HepG2 (cell line): ENCODE results near the gene PTMA. TPM values are rescaled to one million over a fixed set of nuclear protein-coding genes. Genes with fewer than 3 reads are reported as not detected.
A peak's percentile ranks its signal among the peaks of the same experiment; 100 is the strongest.

Experiments used
- CCDC6 ChIP-seq: sonication (generic); formaldehyde crosslinking; IDR thresholded peaks from 2 replicates; pipeline ENCODE4 v1.8.1; 2022; ENCODE audit warnings: mild to moderate bottlenecking, missing genetic modification reagents, moderate library complexity
- ELF1 ChIP-seq: sonication (generic); formaldehyde crosslinking; IDR thresholded peaks from 2 replicates; pipeline ENCODE4 v1.4.0; 2020; ENCODE audit warnings: missing genetic modification reagents
- ESRRA ChIP-seq: sonication (generic); formaldehyde crosslinking; IDR thresholded peaks from 2 replicates; pipeline ENCODE4 v1.5.1; 2020; ENCODE audit warnings: mild to moderate bottlenecking, low read depth, missing genetic modification reagents
- NR2C2 ChIP-seq: sonication (generic); formaldehyde crosslinking; IDR thresholded peaks from 2 replicates; pipeline ENCODE4 v1.4.0; 2020; ENCODE audit warnings: missing genetic modification reagents, mild to moderate bottlenecking, moderate library complexity, borderline replicate concordance
- SP140L ChIP-seq: sonication (generic); formaldehyde crosslinking; IDR thresholded peaks from 2 replicates; pipeline ENCODE4 v1.4.0; 2020; ENCODE audit warnings: missing genetic modification reagents, borderline replicate concordance
- YEATS2 ChIP-seq: sonication (generic); formaldehyde crosslinking; IDR thresholded peaks from 2 replicates; pipeline ENCODE4 v1.4.0; 2020; ENCODE audit warnings: missing genetic modification reagents, borderline replicate concordance
- ZNF607 ChIP-seq: sonication (generic); formaldehyde crosslinking; IDR thresholded peaks from 2 replicates; pipeline ENCODE4 v1.5.1; 2020; ENCODE audit warnings: missing genetic modification reagents, mild to moderate bottlenecking, borderline replicate concordance
- ZNF672 ChIP-seq: sonication (generic); formaldehyde crosslinking; IDR thresholded peaks from 2 replicates; pipeline ENCODE4 v1.8.1; 2022; ENCODE audit warnings: missing genetic modification reagents
- ZNF781 ChIP-seq: sonication (generic); formaldehyde crosslinking; IDR thresholded peaks from 2 replicates; pipeline ENCODE4 v1.5.1; 2020; ENCODE audit warnings: borderline replicate concordance, mild to moderate bottlenecking, missing genetic modification reagents; ENCODE audit errors: not compliant biosample characterization
- polyA plus RNA-seq, 8 experiments: library from polyadenylated mRNA; depleted of rRNA in 3 of 8; stranded (reverse) in 7 of 8; unstranded in 1 of 8; fragments of >200 nt; fragmentation: Illumina TruSeq in 4 of 8; extraction: Trizol in 4 of 8; gene quantifications; 2 replicates each; pipeline versions ENCODE4 v1.2.1 to v1.2.3, GENCODE V29; 2011 to 2016; ENCODE audit warnings: low read depth in 4 of 8, missing spikeins in 1 of 8, mixed read lengths in 1 of 8; ENCODE audit not compliant: insufficient read depth in 1 of 8
- total RNA-seq, 5 experiments: library from RNA; depleted of rRNA; stranded (reverse); fragments of >200 nt; fragmentation: Illumina TruSeq; extraction: Trizol; gene quantifications; 2 replicates each; pipeline ENCODE4 v1.2.3, GENCODE V29; 2016; ENCODE audit warnings: low read depth in 1 of 5
- TF ChIP-seq, protein P1 (sequence below): sonication (generic); formaldehyde crosslinking; IDR thresholded peaks from 2 replicates; pipeline ENCODE4 v1.8.1; 2022; ENCODE audit warnings: low read depth, mild to moderate bottlenecking, missing genetic modification reagents
- TF ChIP-seq, protein P2 (sequence below): sonication (generic); formaldehyde crosslinking; IDR thresholded peaks from 2 replicates; pipeline ENCODE4 v1.4.0; 2020; ENCODE audit warnings: missing genetic modification reagents
- TF ChIP-seq, protein P3 (sequence below): sonication (generic); formaldehyde crosslinking; IDR thresholded peaks from 2 replicates; pipeline ENCODE4 v1.5.0; 2020; ENCODE audit warnings: mild to moderate bottlenecking, missing genetic modification reagents, borderline replicate concordance
- TF ChIP-seq, protein P4 (sequence below): sonication (generic); formaldehyde crosslinking; IDR thresholded peaks from 2 replicates; pipeline ENCODE4 v1.8.0; 2022; ENCODE audit warnings: mild to moderate bottlenecking, missing genetic modification reagents

The PTMA gene
- total and polyA plus RNA-seq, 2 of the 13 experiments (the other 11 are each of a cell fraction or from before 2014, with no cell fraction given), result 190 to 1,086 TPM

DNA sequence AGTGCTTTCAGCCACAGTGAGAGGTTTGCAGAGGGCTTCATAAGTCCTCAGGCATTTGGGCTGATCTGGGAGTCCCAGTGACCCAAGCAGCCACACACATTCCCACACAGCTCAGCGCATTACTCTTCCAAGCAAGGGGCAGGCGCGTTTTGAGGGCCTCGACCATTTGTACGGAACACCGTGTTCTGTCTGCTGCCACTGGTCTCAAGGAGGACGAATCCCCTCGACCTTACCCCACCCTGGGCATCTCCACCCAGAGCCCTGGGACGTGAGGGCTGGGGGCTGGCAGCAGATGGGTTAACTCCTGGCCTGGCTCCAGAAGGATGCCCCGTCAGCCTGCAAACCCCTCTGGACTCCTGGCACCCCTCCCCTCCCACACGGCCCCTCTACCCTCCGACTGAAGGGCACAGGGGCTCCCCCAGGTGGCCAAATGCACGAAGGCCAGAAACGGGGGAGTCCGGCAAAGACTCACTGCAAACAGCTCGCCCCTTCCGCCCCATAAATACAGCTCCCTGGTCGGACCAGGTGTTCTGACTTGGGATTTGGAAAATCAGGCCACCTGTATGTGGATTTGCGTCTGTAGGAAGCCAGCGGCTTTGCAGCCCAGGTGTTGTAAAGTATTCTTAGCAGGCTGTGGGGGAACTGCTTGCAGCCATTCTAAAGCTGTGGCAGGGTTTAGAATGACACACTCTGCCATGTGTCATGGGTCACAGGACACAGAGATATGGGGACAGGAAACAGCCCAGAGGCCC is 33.6 kb upstream of the PTMA start (continued):
- TF ChIP-seq ZNF781 (CRISPR knock-in tag) (no peak), YEATS2 (CRISPR knock-in tag) (no peak), NR2C2 (CRISPR knock-in tag) (no peak), SP140L (CRISPR knock-in tag) (no peak), CCDC6 (CRISPR knock-in tag) (no peak), ZNF672 (no peak), ZNF607 (CRISPR knock-in tag) (no peak; the same call in 1 of the 2 replicates), ESRRA (CRISPR knock-in tag) (no peak), ELF1 (0 out of 2 replicates have a peak, but pooled peaks have one; percentile 20)
- TF ChIP-seq, protein P1, sequence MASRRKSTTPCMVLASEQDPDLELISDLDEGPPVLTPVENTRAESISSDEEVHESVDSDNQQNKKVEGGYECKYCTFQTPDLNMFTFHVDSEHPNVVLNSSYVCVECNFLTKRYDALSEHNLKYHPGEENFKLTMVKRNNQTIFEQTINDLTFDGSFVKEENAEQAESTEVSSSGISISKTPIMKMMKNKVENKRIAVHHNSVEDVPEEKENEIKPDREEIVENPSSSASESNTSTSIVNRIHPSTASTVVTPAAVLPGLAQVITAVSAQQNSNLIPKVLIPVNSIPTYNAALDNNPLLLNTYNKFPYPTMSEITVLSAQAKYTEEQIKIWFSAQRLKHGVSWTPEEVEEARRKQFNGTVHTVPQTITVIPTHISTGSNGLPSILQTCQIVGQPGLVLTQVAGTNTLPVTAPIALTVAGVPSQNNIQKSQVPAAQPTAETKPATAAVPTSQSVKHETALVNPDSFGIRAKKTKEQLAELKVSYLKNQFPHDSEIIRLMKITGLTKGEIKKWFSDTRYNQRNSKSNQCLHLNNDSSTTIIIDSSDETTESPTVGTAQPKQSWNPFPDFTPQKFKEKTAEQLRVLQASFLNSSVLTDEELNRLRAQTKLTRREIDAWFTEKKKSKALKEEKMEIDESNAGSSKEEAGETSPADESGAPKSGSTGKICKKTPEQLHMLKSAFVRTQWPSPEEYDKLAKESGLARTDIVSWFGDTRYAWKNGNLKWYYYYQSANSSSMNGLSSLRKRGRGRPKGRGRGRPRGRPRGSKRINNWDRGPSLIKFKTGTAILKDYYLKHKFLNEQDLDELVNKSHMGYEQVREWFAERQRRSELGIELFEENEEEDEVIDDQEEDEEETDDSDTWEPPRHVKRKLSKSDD (CRISPR knock-in tag), result no peak
- TF ChIP-seq, protein P2, sequence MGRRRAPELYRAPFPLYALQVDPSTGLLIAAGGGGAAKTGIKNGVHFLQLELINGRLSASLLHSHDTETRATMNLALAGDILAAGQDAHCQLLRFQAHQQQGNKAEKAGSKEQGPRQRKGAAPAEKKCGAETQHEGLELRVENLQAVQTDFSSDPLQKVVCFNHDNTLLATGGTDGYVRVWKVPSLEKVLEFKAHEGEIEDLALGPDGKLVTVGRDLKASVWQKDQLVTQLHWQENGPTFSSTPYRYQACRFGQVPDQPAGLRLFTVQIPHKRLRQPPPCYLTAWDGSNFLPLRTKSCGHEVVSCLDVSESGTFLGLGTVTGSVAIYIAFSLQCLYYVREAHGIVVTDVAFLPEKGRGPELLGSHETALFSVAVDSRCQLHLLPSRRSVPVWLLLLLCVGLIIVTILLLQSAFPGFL, result no peak
- TF ChIP-seq, protein P3, sequence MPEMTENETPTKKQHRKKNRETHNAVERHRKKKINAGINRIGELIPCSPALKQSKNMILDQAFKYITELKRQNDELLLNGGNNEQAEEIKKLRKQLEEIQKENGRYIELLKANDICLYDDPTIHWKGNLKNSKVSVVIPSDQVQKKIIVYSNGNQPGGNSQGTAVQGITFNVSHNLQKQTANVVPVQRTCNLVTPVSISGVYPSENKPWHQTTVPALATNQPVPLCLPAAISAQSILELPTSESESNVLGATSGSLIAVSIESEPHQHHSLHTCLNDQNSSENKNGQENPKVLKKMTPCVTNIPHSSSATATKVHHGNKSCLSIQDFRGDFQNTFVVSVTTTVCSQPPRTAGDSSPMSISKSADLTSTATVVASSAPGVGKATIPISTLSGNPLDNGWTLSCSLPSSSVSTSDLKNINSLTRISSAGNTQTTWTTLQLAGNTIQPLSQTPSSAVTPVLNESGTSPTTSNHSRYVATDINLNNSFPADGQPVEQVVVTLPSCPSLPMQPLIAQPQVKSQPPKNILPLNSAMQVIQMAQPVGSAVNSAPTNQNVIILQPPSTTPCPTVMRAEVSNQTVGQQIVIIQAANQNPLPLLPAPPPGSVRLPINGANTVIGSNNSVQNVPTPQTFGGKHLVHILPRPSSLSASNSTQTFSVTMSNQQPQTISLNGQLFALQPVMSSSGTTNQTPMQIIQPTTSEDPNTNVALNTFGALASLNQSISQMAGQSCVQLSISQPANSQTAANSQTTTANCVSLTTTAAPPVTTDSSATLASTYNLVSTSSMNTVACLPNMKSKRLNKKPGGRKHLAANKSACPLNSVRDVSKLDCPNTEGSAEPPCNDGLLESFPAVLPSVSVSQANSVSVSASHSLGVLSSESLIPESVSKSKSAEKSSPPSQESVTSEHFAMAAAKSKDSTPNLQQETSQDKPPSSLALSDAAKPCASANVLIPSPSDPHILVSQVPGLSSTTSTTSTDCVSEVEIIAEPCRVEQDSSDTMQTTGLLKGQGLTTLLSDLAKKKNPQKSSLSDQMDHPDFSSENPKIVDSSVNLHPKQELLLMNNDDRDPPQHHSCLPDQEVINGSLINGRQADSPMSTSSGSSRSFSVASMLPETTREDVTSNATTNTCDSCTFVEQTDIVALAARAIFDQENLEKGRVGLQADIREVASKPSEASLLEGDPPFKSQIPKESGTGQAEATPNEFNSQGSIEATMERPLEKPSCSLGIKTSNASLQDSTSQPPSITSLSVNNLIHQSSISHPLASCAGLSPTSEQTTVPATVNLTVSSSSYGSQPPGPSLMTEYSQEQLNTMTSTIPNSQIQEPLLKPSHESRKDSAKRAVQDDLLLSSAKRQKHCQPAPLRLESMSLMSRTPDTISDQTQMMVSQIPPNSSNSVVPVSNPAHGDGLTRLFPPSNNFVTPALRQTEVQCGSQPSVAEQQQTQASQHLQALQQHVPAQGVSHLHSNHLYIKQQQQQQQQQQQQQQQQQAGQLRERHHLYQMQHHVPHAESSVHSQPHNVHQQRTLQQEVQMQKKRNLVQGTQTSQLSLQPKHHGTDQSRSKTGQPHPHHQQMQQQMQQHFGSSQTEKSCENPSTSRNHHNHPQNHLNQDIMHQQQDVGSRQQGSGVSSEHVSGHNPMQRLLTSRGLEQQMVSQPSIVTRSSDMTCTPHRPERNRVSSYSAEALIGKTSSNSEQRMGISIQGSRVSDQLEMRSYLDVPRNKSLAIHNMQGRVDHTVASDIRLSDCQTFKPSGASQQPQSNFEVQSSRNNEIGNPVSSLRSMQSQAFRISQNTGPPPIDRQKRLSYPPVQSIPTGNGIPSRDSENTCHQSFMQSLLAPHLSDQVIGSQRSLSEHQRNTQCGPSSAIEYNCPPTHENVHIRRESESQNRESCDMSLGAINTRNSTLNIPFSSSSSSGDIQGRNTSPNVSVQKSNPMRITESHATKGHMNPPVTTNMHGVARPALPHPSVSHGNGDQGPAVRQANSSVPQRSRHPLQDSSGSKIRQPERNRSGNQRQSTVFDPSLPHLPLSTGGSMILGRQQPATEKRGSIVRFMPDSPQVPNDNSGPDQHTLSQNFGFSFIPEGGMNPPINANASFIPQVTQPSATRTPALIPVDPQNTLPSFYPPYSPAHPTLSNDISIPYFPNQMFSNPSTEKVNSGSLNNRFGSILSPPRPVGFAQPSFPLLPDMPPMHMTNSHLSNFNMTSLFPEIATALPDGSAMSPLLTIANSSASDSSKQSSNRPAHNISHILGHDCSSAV (CRISPR knock-in tag), result no peak
- TF ChIP-seq, protein P4, sequence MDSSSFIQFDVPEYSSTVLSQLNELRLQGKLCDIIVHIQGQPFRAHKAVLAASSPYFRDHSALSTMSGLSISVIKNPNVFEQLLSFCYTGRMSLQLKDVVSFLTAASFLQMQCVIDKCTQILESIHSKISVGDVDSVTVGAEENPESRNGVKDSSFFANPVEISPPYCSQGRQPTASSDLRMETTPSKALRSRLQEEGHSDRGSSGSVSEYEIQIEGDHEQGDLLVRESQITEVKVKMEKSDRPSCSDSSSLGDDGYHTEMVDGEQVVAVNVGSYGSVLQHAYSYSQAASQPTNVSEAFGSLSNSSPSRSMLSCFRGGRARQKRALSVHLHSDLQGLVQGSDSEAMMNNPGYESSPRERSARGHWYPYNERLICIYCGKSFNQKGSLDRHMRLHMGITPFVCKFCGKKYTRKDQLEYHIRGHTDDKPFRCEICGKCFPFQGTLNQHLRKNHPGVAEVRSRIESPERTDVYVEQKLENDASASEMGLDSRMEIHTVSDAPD (CRISPR knock-in tag), result peak; percentile 64; the same call in 1 of the 2 replicates
